ENCODE results near the gene GABPB2. TPM values are rescaled to one million over a fixed set of nuclear protein-coding genes. Genes with fewer than 3 reads are reported as not detected.
A peak's percentile ranks its signal among the peaks of the same experiment; 100 is the strongest.

Gene GABPB2
- total RNA-seq, 6 donors from 2014 or later = 6.8 to 32.5 (median 13.0) TPM

GRCh38 chr1:151134991-151135390 lies 64.4 kb downstream of the GABPB2 start:
- ATAC-seq (ENCODE audit: low FRiP score in 2 of 2) (no peak), DNase-seq (peak in 1 of 2 donors; percentile 56)
- no peak for TF ChIP-seq CTCF (IDR thresholded peaks at IDR 0.05)
- TF ChIP-seq EP300 (IDR thresholded peaks at IDR 0.05) = no peak
- Histone ChIP-seq H3K27ac (no peak overlapping the region), H3K27me3 (no peaks in the 10 kb centered on the region), H3K9me3 (no peaks in the 10 kb centered on the region), H3K4me1 (peaks cover 4 to 17% (median 8%) of the 10 kb centered on the region in 4 donors), H3K4me3 (no peak overlapping the region), H3K36me3 (peaks cover 0 to 20% (median 5%) of the 10 kb centered on the region in 4 donors)
- 90 to 98% methylated on average over 6 to 7 of the region's 7 CpGs for WGBS, 2 donors

- no peak for TF ChIP-seq POLR2AphosphoS5 (IDR thresholded peaks at IDR 0.05)
- DNase-seq (no peak), ATAC-seq (ENCODE audit: low FRiP score in 2 of 2) (no peak)
- Histone ChIP-seq H3K27me3 (no peaks in the 10 kb centered on the region), H3K27ac (no peak overlapping the region), H3K36me3 (peaks cover 0 to 20% (median 5%) of the 10 kb centered on the region in 4 donors), H3K9me3 (no peaks in the 10 kb centered on the region), H3K4me1 (peaks cover 3 to 14% (median 8%) of the 10 kb centered on the region in 4 donors), H3K4me3 (no peak overlapping the region)
- WGBS, 2 donors = 91 to 93% methylated on average over 9 to 12 of the region's 12 CpGs
Observed at GRCh38 chr1:151135433-151136385, 65.1 kb downstream of the GABPB2 start.

- no peak overlapping the region for H3K27ac ChIP-seq
- peaks cover 0 to 20% (median 5%) of the 10 kb centered on the region in 4 donors for H3K36me3 ChIP-seq
- 98 to 100% methylated on average over 6 to 7 of the region's 7 CpGs for WGBS, 2 donors
- H3K27me3 ChIP-seq = no peaks in the 10 kb centered on the region
- ATAC-seq (ENCODE audit: low FRiP score in 2 of 2) = no peak
- no peak overlapping the region for H3K4me3 ChIP-seq
- no peaks in the 10 kb centered on the region for H3K4me1 ChIP-seq
- TF ChIP-seq EP300 (IDR thresholded peaks at IDR 0.05) (no peak), CTCF (IDR thresholded peaks at IDR 0.05) (no peak), POLR2AphosphoS5 (IDR thresholded peaks at IDR 0.05) (no peak), POLR2A (IDR thresholded peaks at IDR 0.05) (no peak)
- no peak for DNase-seq
- no peaks in the 10 kb centered on the region for H3K9me3 ChIP-seq
Observed at GRCh38 chr1:151137789-151138188, 67.2 kb downstream of the GABPB2 start.

- 69 to 89% methylated on average over 4 to 5 of the region's 5 CpGs for WGBS, 2 donors
- H3K9me3 ChIP-seq = no peaks in the 10 kb centered on the region
- TF ChIP-seq CTCF (IDR thresholded peaks at IDR 0.05) = no peak
- no peak for TF ChIP-seq POLR2AphosphoS5 (IDR thresholded peaks at IDR 0.05)
- TF ChIP-seq EP300 (IDR thresholded peaks at IDR 0.05) = no peak
- TF ChIP-seq POLR2A (IDR thresholded peaks at IDR 0.05) = no peak
- ATAC-seq (ENCODE audit: low FRiP score in 2 of 2) (no peak), DNase-seq (no peak)
- H3K36me3 ChIP-seq = peaks cover 0 to 4% (median 2%) of the 10 kb centered on the region in 4 donors
- peaks cover 21 to 28% (median 24%) of the 10 kb centered on the region in 4 donors for H3K4me1 ChIP-seq
- H3K4me3 ChIP-seq = no peak overlapping the region
- no peaks in the 10 kb centered on the region for H3K27me3 ChIP-seq
- no peak overlapping the region for H3K27ac ChIP-seq
Observed at GRCh38 chr1:151142411-151143056, 72.0 kb downstream of the GABPB2 start.

GRCh38 chr1:151143057-151143435 lies 72.5 kb downstream of the GABPB2 start:
- 72 to 76% methylated on average over 7 of the region's 7 CpGs for WGBS, 2 donors

More at GRCh38 chr1:151143057-151143435, 72.5 kb downstream of the GABPB2 start:
- peaks cover 21 to 28% (median 25%) of the 10 kb centered on the region in 4 donors for H3K4me1 ChIP-seq
- no peaks in the 10 kb centered on the region for H3K27me3 ChIP-seq
- H3K27ac ChIP-seq = no peak overlapping the region
- H3K4me3 ChIP-seq = no peak overlapping the region
- no peaks in the 10 kb centered on the region for H3K9me3 ChIP-seq
- DNase-seq (no peak), ATAC-seq (ENCODE audit: low FRiP score in 2 of 2) (no peak)
- no peak for TF ChIP-seq POLR2A (IDR thresholded peaks at IDR 0.05)
- TF ChIP-seq EP300 (IDR thresholded peaks at IDR 0.05) = no peak
- no peak for TF ChIP-seq POLR2AphosphoS5 (IDR thresholded peaks at IDR 0.05)
- H3K36me3 ChIP-seq = peaks cover 0 to 4% (median 2%) of the 10 kb centered on the region in 4 donors

Measured in upper lobe of left lung (tissue), 6 donors.